GM21576 (cell line): ENCODE data around the gene ECM1.

ENCODE experiments used
- ATAC-seq: cut with Tn5 transposase; IDR thresholded peaks from one replicate; pipeline ENCODE4 v1.9.1; 2021; ENCODE audit warnings: mild to moderate bottlenecking, moderate library complexity; ENCODE audit not compliant: unreplicated experiment

ECM1 gene

DNA sequence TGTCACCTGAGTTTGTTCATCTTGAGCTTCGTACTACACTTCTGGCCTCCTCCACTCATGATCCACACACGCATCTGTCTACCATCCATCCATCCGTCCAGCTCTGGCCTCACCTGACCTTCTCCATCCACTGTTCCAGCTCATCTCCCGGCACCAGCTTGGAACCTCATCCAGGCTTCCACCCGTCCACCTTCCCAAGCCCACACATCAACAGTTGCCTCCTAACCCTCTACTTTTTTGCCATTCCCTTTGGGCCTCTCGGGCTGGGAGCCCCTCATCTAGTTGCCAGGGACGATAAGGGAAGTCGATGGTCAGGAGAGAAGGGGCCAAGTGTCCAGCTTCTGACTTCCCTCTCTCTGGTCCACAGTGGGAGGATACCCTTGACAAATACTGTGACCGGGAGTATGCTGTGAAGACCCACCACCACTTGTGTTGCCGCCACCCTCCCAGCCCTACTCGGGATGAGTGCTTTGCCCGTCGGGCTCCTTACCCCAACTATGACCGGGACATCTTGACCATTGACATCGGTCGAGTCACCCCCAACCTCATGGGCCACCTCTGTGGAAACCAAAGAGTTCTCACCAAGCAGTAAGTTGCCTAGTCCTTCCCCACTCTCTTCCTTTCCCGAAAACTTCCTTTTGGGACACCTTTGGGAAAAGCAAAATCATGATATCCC, 4.2 kb downstream of the ECM1 start:
- ATAC-seq = no peak

DNA sequence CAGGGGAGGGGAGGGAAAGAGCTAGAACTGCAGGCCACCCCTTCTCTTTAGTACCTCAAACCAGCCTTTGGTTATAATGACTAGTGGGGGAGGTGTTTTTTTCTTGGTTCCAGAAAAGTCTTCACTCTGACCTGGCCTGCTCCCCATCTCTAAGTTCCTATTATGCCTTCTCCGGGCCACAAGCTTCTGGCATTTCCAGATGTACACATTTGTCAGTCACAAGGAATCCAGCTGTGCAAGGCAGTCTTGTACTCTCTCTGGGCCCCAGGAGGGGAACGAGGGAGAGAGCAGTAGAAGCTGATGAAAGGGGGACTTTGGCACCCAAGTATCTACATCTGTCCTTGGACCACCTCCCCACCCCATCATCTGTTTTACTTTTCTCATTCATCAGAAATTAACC, 4.9 kb downstream of the ECM1 start:
- ATAC-seq = no peak

DNA sequence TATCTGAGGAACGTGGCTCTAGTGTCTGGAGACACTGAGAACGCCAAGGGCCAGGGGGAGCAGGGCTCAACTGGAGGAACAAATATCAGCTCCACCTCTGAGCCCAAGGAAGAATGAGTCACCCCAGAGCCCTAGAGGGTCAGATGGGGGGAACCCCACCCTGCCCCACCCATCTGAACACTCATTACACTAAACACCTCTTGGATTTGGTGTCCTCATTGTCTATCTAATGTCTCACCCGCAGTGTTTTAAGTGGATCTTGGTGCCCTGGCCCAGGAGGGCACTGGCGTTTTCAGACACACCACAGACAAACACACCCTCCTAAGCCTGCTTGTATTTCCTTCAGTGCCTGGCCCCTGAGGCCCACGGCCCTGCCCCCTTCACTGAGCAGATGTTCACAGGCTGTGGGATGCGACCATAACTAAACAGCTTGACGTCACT, 5.5 kb downstream of the ECM1 start:
- ATAC-seq = no peak

DNA sequence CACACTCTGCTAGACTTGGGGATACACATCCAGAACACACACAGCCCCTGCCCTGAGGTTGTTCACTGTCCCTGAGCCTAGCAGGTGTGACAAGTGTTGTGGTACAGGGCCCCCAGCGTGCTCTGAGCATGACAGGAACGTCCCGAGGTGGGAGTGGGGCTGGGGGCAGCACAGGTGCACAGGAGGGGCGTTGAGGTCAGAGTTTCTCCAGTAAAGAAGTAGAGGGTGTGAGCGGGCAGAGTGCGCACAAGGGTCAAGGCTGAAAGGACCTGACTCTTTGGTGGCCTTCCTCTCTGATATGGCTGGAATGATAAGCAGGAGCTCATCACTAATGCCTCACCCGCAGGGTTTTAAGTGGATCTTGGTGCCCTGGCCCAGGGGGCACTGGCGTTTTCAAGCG, 6.4 kb downstream of the ECM1 start:
- no peak for ATAC-seq

DNA sequence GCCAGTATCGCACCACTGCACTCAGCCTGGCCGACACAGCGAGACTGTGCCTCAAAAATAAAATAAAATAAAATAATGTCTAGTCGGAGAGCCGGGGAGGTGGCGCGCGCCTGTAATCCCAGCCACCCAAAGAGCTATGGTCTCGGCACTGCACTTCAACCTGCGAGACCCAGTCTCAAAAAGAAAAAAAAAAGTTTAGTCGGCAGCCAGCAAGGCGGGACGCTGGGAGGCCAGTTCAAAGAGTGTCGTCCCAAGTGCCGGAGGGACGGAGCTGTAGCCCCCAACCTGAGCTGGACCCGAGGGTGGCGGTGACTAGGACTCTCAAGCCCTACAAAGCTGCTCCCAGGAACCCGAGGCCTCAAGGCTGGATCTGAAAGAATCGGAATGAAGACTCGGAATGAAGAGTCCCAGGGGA, 7.0 kb downstream of the ECM1 start:
- ATAC-seq = no peak

DNA sequence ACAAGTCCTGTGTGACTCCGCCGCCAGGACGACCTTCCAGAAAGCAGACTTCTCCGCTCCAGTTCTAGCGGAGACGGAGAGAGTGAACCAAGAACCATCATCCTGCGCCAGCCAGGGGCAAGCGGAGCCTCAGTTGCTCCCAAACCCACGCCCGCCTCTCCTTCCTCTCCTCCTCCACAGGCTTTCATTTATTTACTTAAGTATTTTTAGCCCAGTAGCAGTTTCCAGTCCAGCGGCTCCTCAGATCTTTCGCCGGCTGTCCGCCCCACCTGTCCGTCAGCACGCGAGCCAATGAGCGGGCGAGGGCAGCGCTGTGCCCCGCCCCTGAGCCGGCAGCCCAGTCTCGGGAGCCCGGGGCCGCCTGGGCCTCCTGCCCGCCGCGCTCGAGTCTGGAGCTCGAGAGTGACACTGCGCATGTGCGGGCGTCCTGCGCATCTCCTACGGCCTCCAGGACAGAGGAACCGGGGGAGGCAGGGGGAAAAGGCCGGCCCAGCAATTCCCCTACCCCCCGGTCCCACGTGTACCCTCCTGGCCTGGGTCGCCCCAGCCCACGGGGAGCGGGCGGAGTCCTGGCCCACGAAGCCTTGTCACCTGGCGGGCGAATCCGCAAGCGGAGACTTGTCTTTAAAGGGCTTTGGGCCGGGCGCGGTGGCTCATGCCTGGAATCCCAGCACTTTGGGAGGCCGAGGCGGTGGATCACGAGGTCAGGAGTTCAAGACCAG, 7.6 kb downstream of the ECM1 start, which contains the start of gene FALEC:
FALEC (plus strand) TSS at position 425 of the 722 bp plus-strand sequence.
- ATAC-seq = peak; percentile 92

DNA sequence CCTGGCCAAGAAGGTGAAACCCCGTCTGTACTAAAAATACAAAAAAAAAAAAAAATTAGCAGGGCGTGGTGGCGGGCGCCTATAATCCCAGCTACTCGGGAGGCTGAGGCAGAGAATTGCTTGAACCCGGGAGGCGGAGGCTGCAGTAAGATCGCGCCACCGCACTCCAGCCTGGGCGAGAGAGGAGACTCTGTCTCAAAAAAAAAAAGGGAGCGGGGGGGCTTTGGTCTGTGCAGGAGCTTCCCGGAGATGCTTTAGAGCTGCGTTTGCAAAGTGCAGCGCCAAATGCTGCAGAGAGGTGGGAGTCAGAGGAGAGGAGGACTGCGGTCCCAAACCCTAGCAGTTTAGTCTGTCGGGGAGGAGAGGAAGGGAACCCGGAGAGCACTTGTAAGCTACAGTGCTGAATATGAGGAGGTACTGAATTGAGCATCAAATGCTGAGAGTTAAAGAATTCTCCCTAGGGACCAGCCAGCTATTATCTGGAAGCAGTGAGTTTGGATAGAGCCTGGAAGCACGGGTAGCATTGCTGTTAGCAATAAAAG, 8.2 kb downstream of the ECM1 start:
- no peak for ATAC-seq

DNA sequence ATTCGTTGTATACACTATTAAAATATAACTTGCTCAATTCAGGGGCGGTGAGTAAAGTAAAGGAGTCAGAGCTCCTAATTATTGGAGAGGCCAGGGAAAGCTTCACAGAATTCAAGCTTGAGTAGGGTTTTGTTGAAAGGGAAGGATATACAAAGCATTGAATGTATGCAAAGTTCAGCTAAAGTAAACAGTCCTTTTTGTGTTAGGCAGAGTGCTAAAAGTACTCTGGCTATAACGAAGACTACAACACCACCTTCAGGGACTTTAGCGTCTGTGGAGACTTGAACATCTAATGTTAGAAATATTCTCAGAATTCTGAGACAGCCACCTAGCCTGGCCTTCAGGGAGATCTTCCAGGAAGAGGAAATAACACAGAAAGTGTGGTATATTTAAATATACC, 8.7 kb downstream of the ECM1 start:
- ATAC-seq = no peak

DNA sequence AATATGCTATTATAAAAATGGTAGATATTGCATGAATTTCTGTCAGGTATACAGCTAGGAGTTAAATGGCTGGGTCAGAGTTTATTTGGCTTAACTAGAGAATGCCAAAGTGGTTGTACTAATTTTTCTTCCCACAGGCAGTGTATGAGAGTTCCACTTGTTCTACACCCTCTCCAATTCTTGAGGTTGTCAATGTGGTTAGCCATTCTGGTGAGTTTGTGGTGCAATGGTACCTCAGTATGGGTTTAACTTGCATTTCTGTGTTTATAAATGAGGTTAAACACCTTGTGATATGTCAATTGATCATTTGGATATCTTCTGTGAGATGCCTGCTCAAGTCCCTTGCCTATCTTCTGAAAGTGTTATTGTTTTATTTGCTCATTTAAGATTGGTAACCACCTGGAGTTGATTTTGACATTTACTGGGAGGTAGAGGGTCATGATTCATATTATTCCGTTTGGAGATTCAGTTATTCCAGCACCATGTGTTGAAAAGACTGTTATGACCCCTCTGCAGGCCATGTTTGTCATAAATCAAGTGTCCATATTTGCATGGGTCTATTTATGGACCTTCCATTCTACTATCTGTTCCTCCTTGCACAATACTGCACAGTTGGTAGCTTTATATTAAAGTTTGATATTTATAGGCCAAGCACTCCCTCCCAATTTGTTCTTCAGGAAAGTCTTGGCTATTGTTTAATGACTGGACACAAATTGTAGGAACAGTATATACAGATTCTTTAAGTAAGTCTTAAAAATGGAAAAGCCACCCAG, 13.5 kb downstream of the ECM1 start:
- no peak for ATAC-seq

DNA sequence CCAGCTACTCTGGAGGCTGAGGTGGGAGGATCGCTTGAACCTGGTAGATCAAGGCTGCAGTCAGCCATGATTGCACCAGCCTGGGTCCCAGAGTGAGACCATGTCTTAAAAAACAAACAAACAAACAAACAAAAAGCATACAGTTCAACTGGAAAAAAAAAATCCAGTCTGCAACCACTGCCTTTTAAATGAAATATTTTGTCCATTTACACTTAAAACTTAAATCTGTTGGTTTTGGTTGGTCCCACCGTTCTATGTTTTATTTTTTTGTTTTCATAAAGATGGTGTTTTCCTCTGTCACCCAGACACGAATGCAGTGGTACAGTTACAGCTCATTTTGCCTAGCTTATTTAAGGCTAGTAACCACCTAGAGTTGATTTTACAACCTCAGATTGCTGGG, 17.4 kb downstream of the ECM1 start:
- no peak for ATAC-seq

DNA sequence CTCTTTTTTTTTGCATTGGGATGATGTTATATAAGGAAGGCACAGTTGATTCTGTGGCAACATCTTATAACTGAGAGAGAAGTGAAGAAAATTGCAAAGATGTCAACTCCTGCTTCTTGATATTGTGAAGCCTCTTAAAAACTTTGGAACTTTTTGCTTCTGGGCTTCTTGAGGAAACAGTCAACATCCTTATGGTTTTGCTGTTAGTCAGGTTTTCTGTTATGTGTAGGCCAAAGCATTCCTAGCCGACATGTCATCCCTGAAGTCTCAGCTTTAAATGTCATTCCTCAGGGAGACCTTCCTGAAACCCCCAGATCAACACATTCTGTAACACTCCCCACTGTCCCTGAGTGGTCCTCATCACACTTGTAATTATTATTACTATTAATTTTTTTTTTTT, 20.3 kb downstream of the ECM1 start:
- no peak for ATAC-seq

DNA sequence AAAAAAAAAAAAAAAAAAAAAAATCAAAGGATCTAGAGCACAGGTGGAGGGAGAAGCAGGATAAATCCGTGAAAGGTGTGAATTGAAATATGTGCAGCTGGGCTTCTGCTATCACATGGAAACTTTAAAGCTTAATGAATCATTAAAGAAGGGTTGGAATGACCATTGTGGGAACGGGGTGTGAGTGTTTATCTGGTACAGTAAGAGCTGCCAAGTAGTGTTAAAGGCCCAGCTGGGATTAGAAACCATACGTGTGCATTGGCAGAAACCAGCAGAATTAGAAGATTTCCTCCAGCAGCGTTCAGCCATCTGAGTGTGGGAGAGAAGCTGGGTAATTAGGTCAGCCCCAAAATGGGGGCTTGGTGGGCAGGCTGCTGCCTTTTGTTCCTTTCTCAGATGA, 21.1 kb downstream of the ECM1 start:
- ATAC-seq = no peak

DNA sequence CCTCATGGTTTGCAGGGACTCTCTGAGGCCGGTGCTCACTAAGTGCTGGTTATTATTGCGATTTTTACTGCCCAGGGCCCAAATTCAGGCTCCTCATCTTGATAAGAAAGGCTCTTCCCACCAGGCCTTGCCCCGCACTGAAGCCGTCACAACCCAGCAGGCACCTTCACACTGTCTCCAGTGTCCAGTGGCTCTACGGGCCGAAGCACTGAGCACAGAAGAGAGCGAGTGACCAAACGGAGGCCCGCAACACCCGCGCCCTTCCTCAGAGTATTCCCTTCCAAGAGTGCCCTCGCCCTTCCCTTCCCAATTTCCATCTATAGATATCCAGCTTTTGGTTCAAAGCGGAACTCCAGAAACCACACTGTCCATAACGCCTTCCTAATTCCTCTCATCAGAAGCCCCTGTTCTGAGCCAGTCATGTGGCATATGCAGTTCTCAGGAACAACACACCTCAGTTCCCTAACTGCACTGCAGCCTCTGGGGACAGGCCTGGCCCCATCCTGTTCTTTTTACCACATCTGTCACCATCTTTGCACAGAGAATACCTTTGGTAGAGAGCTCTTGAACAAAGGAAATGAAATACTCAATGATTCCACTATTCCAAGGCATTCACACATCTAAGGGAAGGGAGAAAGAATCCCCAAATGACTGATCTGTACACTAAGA, 22.7 kb downstream of the ECM1 start:
- ATAC-seq = no peak

DNA sequence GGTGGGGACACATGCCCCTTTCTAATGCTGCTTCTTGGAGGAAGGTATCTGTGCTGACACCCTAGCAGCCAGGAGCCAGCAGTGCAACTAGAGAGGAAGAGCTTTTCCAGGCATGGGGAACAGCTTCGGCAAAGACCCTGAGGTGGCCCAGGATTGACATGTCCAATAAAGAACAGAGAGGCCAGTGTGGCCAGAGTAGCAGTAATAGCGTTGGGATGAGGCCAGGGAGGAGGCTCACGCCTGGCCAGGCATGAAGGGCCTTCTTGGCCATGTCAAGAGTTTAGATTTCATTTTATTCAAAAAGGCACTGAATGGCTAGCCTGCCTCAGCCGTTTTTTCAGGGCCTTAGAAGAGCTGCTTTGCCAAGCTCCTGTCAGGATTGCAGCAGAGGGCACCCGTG, 25.0 kb downstream of the ECM1 start:
- no peak for ATAC-seq

DNA sequence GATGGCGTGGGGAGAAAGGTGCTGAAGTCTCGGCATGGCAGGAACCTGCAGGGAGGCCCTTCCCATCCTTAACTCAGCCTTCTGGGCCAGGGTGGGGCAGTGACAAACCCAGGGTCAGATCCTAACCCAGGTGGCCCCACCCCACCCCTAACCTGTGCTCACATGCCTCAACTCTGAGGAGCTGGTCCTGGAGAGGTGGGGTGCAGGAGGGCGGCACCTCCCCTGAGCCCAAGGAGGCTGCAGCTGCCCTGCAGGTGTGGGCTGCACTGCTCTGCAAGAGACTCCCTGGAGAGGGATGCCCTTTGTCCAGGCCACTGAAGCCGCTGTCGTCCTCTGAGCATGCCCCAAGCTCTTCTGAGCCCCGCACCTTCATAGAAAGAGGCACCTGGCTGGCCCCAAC, 26.1 kb downstream of the ECM1 start:
- ATAC-seq = no peak

DNA sequence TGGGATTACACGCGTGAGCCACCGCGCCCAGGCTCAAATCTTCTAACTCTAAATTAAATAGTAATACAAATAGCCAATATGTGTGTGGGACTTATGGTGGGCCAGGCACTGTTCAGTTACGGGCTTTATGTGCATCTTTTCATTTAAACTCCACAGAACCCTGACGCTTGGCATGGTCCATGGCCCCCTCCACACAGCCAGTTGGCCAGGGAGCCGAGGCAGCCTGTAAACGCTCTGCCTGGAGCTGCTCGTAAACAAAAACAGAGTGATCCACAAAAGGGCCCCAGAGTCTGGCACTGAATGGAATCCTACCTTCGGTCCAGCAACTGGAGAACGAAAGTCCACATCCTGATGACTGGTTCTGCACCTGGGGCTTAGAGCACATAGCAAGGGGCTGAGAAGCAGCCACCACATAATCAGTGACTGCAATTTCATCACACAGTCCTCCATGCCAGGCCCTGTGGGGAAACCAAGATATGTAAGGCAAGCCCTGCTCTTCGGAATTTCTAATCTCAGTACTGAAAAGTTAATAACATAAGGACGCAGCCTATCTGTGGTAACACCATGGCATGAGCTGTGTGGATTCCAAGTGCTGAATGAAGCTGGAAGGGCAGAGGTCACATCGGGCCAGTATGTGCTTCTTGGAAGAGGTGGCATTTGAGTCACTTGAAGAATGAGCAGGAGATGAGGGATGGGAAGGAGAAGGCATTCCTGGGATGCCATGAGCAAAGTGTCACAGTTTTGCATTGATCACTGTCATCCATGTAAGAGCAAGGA, 27.8 kb downstream of the ECM1 start:
- ATAC-seq = no peak

DNA sequence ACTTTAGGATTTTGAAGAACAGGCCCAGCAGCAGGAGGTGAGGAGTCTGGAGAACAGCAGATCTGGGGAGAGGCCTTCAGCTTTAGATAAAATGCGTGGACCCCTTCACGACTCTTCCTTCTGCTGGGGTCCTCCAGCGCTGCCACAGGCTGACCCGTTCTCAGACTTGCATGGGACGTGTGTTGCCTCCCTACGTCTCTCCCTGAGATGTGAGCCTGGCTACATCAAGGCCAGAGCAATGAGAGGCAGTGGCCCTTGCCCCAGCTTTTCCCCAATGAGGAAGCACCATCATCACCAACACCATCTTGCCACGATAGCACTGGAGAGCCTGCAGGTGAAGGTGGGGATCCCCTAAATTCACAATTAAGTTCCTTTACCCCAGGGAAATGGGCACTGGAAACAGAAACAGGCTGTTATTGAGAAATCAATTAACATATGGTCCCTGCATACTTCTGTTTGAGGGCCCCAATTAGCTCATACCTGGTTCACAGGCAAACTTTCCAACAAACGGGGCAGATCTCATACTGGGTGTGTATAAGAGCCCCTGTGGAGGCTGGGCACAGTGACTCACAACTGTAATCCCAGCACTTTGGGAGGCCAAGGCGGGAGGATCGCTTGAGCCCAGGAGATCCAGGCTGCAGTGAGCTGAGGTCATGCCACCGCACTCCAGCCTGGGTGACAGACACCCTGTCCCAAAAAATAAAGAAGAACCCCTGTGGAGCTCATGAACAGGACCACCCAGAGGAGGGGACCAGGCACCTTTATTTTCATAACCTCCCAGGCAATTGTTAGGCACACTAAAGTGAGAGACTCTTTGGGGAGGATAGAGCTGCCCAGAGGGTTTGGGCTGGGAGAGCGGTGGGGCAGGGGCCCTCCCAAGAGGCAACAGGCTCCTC, 29.2 kb downstream of the ECM1 start:
- no peak for ATAC-seq

DNA sequence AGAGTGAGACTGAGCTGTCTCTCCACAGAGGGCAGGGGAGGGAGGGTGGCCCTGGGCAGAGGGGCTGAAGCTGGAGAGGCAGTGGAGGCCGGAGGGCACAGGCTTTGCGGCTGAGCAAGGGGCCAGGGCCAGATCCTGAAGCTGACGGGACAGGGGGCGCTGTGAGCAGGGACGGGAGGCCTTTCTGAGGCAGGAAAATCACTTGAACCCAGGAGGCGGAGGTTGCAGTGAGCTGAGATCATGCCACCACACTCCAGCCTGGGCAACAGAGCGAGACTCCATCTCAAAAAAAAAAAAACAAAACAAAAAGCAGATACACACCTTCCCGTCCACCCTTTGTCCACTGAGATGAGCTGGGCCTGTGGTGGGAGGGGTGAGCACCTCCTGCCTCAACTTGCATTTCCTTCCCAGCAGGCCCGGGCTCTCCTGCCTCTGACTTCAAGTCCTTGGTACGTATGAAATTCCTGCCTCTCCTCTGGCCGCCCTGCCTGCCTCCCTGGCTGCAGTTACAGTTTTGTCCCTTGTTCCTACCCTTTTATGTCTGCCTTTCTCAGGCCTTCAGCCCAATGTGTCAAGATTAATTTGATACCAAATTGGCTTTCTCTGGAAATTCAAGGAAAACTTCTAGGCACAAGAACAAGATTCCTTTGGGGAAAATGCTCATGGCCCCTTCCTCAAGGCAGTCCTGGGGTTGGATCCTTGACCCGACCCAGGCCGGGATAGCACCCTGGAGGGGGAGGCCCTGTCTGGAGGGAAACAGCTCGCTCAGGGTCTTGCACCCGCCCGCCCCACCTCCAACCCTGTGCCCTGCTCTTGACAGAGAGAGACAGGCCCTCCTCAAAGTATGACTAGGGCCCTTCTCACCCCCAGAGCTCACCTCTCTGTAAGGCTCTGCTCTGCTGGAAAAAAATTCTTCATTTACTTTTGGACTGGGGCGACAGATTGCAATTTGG, 30.1 kb downstream of the ECM1 start:
- no peak for ATAC-seq
